Upper lobe of left lung (tissue), 4 donors: ENCODE data around the gene MICAL2.

Experiments
- POLR2AphosphoS5 ChIP-seq, 2 donors: sonication (generic); formaldehyde crosslinking; IDR thresholded peaks; one replicate each; pipeline ENCODE4 v1.5.1; 2017; ENCODE audit warnings: antibody characterized with exemption in 2 of 2
- TF ChIP-seq, protein P1 (sequence below), 6 experiments: fragments of 450-650 bp in 4 of 6; fragments of 200-600 bp in 2 of 6; sonication (generic) in 2 of 6; IDR thresholded peaks; one replicate each; pipeline ENCODE4 v1.5.1; 2016 to 2019; ENCODE audit warnings: antibody characterized with exemption in 6 of 6

GRCh38 chr11:12127206-12127898, 17.0 kb downstream of the MICAL2 start:
- TF ChIP-seq, protein P1, sequence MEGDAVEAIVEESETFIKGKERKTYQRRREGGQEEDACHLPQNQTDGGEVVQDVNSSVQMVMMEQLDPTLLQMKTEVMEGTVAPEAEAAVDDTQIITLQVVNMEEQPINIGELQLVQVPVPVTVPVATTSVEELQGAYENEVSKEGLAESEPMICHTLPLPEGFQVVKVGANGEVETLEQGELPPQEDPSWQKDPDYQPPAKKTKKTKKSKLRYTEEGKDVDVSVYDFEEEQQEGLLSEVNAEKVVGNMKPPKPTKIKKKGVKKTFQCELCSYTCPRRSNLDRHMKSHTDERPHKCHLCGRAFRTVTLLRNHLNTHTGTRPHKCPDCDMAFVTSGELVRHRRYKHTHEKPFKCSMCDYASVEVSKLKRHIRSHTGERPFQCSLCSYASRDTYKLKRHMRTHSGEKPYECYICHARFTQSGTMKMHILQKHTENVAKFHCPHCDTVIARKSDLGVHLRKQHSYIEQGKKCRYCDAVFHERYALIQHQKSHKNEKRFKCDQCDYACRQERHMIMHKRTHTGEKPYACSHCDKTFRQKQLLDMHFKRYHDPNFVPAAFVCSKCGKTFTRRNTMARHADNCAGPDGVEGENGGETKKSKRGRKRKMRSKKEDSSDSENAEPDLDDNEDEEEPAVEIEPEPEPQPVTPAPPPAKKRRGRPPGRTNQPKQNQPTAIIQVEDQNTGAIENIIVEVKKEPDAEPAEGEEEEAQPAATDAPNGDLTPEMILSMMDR (IDR thresholded peaks at IDR 0.05) = no peak
- TF ChIP-seq POLR2AphosphoS5 (IDR thresholded peaks at IDR 0.05) = no peak
